Measurements from ENCODE around the gene EPN2.

GRCh38 chr17:19329839-19330238 is 92.7 kb downstream of the EPN2 start:
- TF ChIP-seq CTCF (IDR thresholded peaks at IDR 0.05) (no peak), POLR2A (IDR thresholded peaks at IDR 0.05) (no peak), POLR2AphosphoS5 (IDR thresholded peaks at IDR 0.05) (no peak), EP300 (IDR thresholded peaks at IDR 0.05) (no peak)
